HG02623 (cell line): ENCODE measurements around the gene SLC15A3.
A peak's percentile ranks its signal among the peaks of the same experiment; 100 is the strongest.
"Not testable (repeated sequence)": the region's sequence is repeated elsewhere in the genome, so short reads cannot be mapped to it uniquely, and the experiment has no call there.

Experiments
- ATAC-seq: cut with Tn5 transposase; IDR thresholded peaks from one replicate; pipeline ENCODE4 v1.9.1; 2021; ENCODE audit warnings: moderate library complexity; ENCODE audit not compliant: unreplicated experiment

Gene SLC15A3

DNA sequence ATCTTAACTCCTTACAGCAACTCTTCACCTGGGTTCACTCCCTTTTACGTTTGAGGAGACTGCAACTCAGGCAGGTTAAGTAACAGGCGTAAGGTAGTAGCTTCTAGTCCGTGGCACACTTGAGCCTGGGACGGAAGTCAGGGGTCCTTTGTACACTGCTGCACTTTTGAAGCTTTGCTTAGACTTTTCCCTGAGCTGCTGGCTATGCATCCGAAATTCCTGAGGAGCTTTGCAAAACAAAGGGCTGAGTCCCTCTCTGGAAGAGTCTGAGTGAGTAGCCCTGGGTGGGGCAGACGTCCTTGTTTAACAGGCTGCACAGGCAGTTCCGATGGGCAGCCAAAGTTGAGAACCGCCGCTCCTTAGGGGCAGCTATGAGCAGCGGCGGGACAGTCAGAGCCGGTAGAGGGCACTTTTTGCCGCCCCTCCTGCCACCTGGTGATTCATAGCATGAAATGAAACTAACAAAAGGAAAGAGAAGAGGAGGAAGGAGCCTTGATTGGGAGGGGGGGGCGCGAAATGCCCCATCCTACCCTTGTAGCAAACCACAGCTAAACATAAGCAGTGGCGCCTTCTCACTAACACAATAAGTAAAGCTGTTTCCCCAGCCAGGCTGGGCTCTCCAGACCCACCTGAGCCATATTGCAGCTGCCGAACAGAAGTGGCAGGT, 36.6 kb downstream of the SLC15A3 start:
- ATAC-seq: peak; percentile 40

DNA sequence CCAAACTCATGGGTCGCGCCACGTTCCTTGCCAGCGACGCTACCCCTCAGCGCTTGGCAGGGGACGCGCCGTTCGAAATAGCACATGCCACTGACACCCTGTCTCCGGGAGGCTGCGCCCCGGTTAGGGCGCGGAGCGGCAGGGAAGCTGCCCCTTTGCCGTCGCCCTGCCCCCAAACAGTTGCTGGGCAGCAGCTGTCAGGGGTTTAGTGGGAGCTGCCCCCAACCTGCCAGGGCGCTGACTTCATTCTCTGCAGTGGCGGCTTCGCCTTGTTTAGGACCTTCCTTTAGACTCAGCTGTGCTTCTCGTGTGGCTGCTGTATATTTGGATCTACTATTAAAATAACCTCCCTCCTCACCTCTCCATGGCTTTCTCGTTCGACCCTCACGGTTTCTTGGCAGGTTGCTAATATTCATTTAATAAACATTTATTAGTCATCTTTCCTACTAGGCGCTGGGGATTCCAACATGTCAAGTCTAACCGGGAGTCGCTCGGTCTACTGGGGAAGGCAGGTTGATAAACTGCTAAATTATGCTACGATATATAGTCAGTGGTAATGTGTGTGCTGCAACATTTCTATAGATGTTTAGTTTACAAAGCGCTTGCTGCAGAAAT, 37.2 kb downstream of the SLC15A3 start:
- peak; percentile 2 for ATAC-seq

- peak; percentile 38 for ATAC-seq
These were observed 38.0 kb downstream of the SLC15A3 start, which contains the start of gene TMEM109 for GRCh38 chr11:60913793-60914632. TSS of gene TMEM109 (plus strand) at chr11:60914158. CDS start at chr11:60919694, 5,536 bp downstream.

DNA sequence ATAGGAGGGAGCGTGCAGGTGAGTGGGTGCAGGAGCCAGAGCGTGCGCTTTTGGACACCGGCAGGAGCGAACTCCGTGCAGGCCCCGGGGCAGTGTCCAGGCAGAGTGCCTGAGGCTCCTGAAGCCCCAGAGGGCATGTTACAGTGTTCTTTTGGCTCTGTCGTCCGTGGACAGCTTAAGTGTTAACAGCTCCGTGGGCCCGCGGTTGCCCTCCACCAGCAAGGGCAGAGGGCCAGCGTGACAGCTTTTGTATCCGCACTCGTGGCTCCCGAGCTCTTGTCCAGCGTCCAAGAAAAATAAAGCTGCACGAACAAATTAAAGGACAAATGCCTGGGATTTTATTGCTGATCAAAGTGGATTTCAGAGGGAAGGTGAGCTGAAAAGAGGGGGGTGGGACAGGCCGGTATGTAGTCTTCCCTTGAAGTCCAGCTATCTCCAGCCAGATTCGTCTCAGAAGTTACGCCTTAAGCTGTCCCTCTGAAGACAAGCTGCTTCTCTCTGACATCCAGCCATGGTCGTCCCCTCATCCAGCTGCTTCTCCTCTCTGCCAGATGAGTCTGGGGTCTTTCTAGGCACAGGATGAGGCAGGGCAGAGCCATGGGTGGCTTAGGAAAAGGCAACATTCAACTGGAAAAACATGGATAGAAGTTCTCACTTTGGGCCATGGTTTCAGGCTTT, 39.0 kb downstream of the SLC15A3 start:
- ATAC-seq: no peak

DNA sequence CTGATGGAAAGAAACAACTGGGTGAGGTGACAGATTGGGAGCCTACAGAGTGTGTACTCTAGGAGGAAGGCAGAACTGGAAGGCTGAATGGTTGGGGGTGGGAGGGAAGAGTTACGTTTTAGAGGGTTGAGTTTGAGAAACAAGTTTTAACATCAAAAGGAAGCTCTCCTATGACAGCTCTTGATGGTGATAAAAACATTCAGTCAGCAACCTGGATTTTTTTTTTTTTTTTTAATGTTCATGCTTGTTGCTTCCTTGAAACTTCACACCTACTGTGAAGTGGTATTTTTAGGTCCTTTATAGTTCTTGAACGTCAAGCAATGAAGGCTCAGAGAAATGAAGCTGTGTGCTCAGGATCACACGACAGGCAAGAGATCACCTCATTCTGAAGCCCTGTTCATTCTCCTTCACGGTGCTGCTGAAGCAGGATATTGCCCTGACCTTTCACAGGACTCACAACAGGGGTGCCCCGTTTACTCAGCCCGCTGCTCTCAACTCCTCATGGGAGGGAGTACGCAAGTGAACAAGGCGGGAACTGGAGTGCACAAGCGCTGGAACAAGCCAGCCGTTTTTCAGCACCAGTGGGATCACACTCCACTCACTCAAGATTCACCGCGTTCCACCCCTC, 39.6 kb downstream of the SLC15A3 start:
- ATAC-seq: no peak

GRCh38 chr11:60910711-60911380, 41.1 kb downstream of the SLC15A3 start:
- no peak for ATAC-seq

GRCh38 chr11:60910281-60910687, 41.7 kb downstream of the SLC15A3 start:
- ATAC-seq: peak; percentile 30

DNA sequence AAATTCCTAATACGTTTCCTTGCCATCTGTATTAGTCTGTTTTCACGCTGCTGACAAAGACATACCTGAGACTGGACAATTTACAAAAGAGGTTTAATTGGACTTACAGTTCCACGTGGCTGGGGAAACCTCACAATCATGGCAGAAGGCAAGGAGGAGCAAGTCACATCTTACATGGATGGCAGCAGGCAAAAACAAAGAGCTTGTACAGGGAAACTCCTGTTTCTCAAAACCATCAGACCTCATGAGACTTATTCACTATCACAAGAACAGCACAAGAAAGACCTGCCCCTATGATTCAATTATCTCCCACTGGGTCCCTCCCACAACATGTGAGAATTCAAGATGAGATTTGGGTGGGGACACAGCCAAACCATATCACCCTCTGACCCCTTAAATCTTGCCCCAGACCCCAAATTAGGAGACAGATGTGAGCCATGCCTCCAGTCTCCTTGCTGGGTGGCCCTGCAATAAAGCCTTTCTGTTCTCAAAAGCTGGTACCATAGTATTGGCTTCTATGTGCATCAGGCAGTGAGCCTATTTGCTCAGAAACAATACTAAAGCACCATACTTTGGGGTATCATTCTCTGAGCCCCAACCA, 42.2 kb downstream of the SLC15A3 start:
- ATAC-seq: not testable (repeated sequence)

GRCh38 chr11:60908803-60909202, 43.2 kb downstream of the SLC15A3 start:
- no peak for ATAC-seq

GRCh38 chr11:60906132-60906972, 45.6 kb downstream of the SLC15A3 start, which contains the start of gene PRPF19:
TSS of gene PRPF19 (minus strand) at chr11:60906585. CDS start at chr11:60906382, 203 bp downstream.
- ATAC-seq: peak; percentile 70

GRCh38 chr11:60905551-60906113, 46.3 kb downstream of the SLC15A3 start:
- ATAC-seq: no peak

- no peak for ATAC-seq
These were observed 46.9 kb downstream of the SLC15A3 start for GRCh38 chr11:60905047-60905446.

- no peak for ATAC-seq
These were observed 49.4 kb downstream of the SLC15A3 start for GRCh38 chr11:60902625-60903024.

DNA sequence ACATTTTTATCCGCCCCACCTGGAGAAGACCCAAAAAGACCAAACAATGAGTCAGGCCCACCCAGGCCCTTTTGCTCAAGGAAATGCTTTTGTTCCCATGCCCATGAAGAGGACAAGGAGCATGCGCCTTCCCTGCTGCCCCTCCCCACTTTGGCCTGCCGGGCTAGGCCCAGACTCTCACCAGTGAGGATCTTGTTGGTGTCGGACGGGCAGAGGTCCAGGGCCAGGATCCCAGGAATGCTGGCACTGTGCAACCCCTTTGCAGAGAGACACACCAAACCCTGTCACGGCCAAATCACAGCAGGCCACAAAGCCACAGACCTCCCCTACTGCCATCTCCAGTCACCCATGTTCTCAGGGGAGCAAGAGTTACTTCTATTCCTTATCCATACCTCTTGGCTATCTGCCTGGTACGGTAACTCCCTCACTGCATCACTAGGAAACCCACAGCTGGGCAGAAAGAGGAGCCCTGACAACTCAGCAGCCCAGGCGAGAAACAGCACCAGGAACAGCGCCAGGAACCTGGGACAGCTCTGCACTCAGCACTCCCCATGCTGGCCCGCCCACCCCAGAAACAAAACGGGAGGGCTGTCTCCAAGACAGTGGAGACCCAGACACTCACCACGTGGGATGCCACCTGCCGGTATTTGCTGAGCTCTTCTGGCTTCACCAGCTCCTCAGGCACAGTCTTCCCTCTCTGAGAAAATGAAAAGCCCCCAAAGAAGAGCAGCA, 51.1 kb downstream of the SLC15A3 start:
- no peak for ATAC-seq

DNA sequence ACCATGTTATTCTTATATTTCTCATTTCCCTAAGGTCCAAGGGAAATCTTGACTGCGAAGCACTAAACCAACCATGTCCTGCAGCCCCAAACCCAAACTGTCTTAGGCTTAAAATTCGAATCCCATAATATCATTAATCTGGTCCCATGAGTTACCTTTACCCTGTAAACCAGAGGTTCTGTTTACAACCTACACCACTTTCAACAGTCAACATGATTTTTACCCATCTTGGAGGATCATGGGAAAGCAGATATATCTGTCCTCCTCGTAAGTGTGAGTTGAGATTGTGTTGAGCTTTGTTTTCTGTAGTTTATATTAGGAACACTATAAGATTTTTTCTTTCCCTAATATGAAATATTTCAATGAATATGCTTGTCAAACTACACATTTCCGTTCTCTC, 52.0 kb downstream of the SLC15A3 start:
- no peak for ATAC-seq

GRCh38 chr11:60899046-60899936, 52.7 kb downstream of the SLC15A3 start:
- no peak for ATAC-seq

DNA sequence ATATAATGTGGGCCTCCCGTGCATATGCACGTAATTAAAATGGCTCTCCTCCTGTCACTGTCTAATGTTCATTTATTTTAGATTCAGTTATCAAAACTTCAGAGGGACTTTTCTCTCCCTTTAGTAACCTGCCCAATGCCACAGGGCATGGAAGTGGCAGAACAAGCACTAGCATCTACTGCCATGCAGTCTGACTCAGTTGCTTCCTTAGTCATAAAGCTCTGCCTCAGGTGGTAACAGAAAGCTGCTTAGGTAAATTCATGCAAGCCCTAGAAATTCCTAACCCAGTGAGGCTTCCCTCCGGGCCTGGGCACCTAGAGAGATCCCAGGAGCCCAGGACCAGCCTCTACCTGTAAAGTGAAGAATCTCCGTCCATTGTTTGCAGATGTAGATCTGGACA, 54.5 kb downstream of the SLC15A3 start:
- no peak for ATAC-seq
